NB4 (cell line): ENCODE measurements around the gene FAM184B.

Experiments used
- DNase-seq: peaks from one replicate; pipeline ENCODE4 v3.0.0; 2010; ENCODE audit warnings: low read depth
- H3K4me3 ChIP-seq: one replicate; pipeline ENCODE4 v1.5.1; 2011; ENCODE audit warnings: mild to moderate bottlenecking, low read depth, low read length, moderate library complexity
- MYC ChIP-seq: IDR thresholded peaks from 2 replicates; pipeline ENCODE4 v1.6.1; 2011; ENCODE audit warnings: low read depth, low read length
- POLR2A ChIP-seq: IDR thresholded peaks from 2 replicates; pipeline ENCODE4 v1.6.1; 2011; ENCODE audit warnings: mild to moderate bottlenecking; ENCODE audit not compliant: insufficient read length; ENCODE audit errors: extremely low read depth
- TF ChIP-seq, protein P1 (sequence below): IDR thresholded peaks from one replicate; pipeline ENCODE4 v1.5.1; 2012; ENCODE audit warnings: low read depth, low read length
- TF ChIP-seq, protein P2 (sequence below): IDR thresholded peaks from 2 replicates; pipeline ENCODE4 v1.6.1; 2011; ENCODE audit warnings: low read depth, low read length

FAM184B gene

DNA sequence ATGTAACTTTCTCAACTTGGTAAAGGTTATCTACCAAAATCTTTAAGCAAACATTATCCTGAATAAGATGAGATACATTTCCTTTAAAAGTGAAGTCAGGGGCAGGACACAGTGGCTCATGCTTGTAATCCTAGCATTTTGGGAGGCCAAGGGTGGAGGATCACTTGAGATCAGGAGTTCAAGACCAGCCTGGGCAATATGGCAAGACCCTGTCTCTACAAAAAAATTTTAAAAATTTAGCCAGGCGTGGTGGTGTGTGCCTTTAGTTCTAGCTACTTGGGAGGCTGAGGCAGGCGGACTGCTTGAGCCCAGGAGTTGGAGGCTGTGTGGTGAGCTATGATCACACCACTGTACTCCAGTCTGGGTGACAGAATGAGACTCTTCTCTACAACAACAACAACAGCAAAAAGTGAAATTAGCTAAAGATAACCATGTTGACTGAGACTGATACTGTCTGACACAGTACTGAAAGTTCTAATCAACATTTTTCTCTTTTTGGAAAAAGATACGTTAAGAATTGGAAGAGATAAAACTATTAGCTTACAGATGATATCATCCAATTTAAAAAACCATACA is 24.2 kb upstream of the FAM184B start:
- no peak for DNase-seq
- no peak for TF ChIP-seq POLR2A
- TF ChIP-seq, protein P1, sequence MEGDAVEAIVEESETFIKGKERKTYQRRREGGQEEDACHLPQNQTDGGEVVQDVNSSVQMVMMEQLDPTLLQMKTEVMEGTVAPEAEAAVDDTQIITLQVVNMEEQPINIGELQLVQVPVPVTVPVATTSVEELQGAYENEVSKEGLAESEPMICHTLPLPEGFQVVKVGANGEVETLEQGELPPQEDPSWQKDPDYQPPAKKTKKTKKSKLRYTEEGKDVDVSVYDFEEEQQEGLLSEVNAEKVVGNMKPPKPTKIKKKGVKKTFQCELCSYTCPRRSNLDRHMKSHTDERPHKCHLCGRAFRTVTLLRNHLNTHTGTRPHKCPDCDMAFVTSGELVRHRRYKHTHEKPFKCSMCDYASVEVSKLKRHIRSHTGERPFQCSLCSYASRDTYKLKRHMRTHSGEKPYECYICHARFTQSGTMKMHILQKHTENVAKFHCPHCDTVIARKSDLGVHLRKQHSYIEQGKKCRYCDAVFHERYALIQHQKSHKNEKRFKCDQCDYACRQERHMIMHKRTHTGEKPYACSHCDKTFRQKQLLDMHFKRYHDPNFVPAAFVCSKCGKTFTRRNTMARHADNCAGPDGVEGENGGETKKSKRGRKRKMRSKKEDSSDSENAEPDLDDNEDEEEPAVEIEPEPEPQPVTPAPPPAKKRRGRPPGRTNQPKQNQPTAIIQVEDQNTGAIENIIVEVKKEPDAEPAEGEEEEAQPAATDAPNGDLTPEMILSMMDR: no peak
- no peak for TF ChIP-seq MYC
- TF ChIP-seq, protein P2, sequence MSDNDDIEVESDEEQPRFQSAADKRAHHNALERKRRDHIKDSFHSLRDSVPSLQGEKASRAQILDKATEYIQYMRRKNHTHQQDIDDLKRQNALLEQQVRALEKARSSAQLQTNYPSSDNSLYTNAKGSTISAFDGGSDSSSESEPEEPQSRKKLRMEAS: no peak
- peak overlapping the region; percentile 87 for H3K4me3 ChIP-seq

DNA sequence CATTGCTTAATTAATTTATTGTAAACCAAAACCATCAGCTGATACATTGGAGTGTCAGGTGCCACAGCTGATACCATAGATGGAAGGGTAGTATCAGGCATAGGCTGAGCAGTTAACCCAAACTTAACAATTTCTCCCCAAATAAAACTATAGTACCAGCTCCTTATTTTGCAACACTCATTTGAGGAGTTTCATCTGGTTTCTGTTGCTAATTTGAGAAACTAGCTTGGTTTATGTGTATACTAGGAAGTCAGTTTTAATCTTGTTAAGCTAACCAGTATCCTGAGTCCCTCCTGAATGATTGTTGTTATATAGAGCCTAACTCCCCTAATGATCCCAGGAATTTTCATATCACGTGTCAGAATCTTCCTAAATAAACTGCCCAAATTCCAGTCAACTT is 16.4 kb upstream of the FAM184B start:
- no peak overlapping the region for H3K4me3 ChIP-seq
- no peak for TF ChIP-seq MYC
- TF ChIP-seq POLR2A: no peak
- TF ChIP-seq, protein P2: no peak
- TF ChIP-seq, protein P1: no peak
- DNase-seq: no peak

DNA sequence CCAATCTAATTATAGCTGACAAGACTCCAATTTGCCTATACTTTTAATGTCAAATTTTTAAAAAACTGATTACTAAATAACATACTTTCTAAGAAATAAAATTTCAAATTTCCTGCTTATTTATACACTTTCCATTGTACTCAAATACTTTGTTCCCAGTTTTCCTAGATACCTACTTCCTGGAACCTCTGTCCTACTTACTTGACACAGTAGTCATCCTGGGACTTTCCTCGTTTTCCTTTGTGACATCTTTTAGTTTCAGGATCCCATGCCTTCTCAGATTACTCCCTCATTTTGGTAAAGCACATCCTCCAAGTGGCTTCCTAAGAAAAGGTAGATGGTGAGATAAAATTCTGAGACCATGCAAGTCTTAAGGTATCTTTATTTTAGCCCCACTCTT is 13.3 kb upstream of the FAM184B start:
- TF ChIP-seq, protein P1: no peak
- TF ChIP-seq POLR2A (no peak), MYC (no peak)
- TF ChIP-seq, protein P2: no peak
- no peak for DNase-seq
- H3K4me3 ChIP-seq: no peak overlapping the region

DNA sequence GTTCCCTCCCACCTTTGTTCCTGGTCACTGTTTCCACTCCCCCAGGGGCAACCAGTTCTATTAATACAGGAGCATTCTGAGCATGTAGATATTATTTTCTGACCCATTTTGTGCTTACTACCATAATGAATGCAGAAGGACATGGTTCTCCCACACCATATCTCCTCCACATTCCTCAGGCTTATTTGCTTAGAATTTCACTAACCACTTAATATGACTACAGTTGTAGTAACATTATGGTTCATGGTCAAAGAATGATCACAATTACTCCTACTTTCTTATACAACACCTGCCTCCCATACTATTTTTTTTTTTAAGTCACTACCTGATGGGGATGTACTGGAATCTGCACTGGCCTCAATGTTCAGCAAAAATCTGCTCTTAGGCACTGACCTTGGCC is 7.5 kb upstream of the FAM184B start:
- DNase-seq: no peak
- TF ChIP-seq, protein P2: no peak
- TF ChIP-seq MYC (no peak), POLR2A (no peak)
- TF ChIP-seq, protein P1: no peak

DNA sequence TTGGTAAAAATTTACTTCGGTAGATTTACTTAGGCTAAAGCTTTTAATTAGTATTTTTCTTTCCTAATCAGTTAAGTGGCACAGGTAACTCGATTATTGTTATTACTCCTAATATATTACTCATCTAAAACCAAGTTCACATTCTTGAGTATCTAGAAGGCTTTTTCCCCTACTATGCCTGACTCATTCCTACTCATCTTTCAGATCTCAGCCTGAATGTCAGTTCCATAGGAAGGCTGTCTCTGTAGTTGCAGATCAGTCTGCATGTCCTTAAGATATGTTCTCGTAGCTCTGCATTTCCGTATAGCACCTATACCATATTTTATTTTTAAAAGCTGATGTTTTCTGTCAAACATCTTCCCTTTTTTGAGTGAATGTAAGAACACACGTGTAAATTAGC is 5.9 kb upstream of the FAM184B start:
- TF ChIP-seq MYC: no peak
- TF ChIP-seq, protein P1: no peak
- TF ChIP-seq, protein P2: no peak
- TF ChIP-seq POLR2A: no peak
- no peak overlapping the region for H3K4me3 ChIP-seq
- DNase-seq: no peak

More for the DNA sequence above, 7.5 kb upstream of the FAM184B start:
- H3K4me3 ChIP-seq: no peak overlapping the region

DNA sequence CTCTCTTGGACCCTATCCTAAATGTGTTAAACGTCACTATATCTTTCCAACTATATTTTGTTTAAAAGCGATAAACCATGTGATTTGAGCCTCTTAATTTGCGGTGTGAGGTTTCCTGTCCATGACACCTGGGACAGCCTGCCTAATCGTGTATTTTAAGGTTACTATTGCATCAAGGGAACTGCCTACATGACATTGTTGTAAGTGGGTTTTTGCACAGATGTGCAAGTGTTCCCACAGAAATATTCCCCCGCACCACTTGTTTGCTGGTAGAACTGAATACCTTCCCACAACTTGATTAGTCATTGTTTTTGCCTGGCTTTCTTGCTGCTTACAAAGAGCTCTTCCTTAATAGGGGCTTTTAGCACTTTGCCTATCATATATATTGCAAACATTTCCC is 5.1 kb upstream of the FAM184B start:
- no peak overlapping the region for H3K4me3 ChIP-seq
- TF ChIP-seq POLR2A (no peak), MYC (no peak)
- TF ChIP-seq, protein P1: no peak
- TF ChIP-seq, protein P2: no peak
- DNase-seq: peak; percentile 46
